HG02571 (cell line): ENCODE measurements around the gene ZNF430.
"Not testable (repeated sequence)": the region's sequence is repeated elsewhere in the genome, so short reads cannot be mapped to it uniquely, and the experiment has no call there.

Experiments used
- ATAC-seq: cut with Tn5 transposase; IDR thresholded peaks from one replicate; pipeline ENCODE4 v1.9.1; 2021; ENCODE audit warnings: mild to moderate bottlenecking, moderate library complexity; ENCODE audit not compliant: unreplicated experiment

Gene ZNF430

GRCh38 chr19:21020298-21021227 lies at the start of gene ZNF430:
Gene ZNF430, plus strand, starts transcription at chr19:21020657. Its CDS starts 144 bp downstream, at chr19:21020801.
- peak; percentile 95 for ATAC-seq

GRCh38 chr19:20992788-20993187 lies 27.7 kb upstream of the ZNF430 start:
- ATAC-seq = not testable (repeated sequence)

- ATAC-seq = peak; percentile 99
Measured at GRCh38 chr19:20999731-21000352, 20.6 kb upstream of the ZNF430 start.

GRCh38 chr19:21021238-21021637 lies 781 bp downstream of the ZNF430 start:
- not testable (repeated sequence) for ATAC-seq

- no peak for ATAC-seq
Measured at GRCh38 chr19:21022996-21023395, 2.5 kb downstream of the ZNF430 start.

GRCh38 chr19:21023901-21024300 lies 3.4 kb downstream of the ZNF430 start:
- ATAC-seq = no peak

GRCh38 chr19:21028969-21029268 lies 8.5 kb downstream of the ZNF430 start:
- no peak for ATAC-seq

GRCh38 chr19:21045028-21045427 lies 24.6 kb downstream of the ZNF430 start:
- no peak for ATAC-seq

- ATAC-seq = no peak
Measured at GRCh38 chr19:21046489-21046888, 26.0 kb downstream of the ZNF430 start.

- ATAC-seq = no peak
Measured at GRCh38 chr19:21047716-21048115, 27.3 kb downstream of the ZNF430 start.

GRCh38 chr19:21052902-21053301 lies 32.4 kb downstream of the ZNF430 start:
- no peak for ATAC-seq

GRCh38 chr19:21065336-21065735 lies 44.9 kb downstream of the ZNF430 start:
- no peak for ATAC-seq

GRCh38 chr19:21082011-21082975 lies 61.8 kb downstream of the ZNF430 start, which contains the start of gene ZNF714:
Gene ZNF714, plus strand, starts transcription at chr19:21082203. Its CDS starts 16,066 bp downstream, at chr19:21098269.
- peak; percentile 96 for ATAC-seq

- no peak for ATAC-seq
Measured at GRCh38 chr19:21084343-21084742, 63.9 kb downstream of the ZNF430 start.

GRCh38 chr19:21087871-21088270 lies 67.4 kb downstream of the ZNF430 start:
- ATAC-seq = no peak

GRCh38 chr19:21092109-21092508 lies 71.7 kb downstream of the ZNF430 start:
- no peak for ATAC-seq

- ATAC-seq = no peak
Measured at GRCh38 chr19:21094347-21095025, 74.0 kb downstream of the ZNF430 start.

GRCh38 chr19:21098291-21098690 lies 77.8 kb downstream of the ZNF430 start:
- no peak for ATAC-seq

GRCh38 chr19:21101521-21102242 lies 81.2 kb downstream of the ZNF430 start:
- ATAC-seq = no peak

- no peak for ATAC-seq
Measured at GRCh38 chr19:21109116-21109515, 88.7 kb downstream of the ZNF430 start.
